ENCODE measurements around the gene VHLL.
"Not testable (repeated sequence)": the region's sequence is repeated elsewhere in the genome, so short reads cannot be mapped to it uniquely, and the experiment has no call there.

Gene VHLL

DNA sequence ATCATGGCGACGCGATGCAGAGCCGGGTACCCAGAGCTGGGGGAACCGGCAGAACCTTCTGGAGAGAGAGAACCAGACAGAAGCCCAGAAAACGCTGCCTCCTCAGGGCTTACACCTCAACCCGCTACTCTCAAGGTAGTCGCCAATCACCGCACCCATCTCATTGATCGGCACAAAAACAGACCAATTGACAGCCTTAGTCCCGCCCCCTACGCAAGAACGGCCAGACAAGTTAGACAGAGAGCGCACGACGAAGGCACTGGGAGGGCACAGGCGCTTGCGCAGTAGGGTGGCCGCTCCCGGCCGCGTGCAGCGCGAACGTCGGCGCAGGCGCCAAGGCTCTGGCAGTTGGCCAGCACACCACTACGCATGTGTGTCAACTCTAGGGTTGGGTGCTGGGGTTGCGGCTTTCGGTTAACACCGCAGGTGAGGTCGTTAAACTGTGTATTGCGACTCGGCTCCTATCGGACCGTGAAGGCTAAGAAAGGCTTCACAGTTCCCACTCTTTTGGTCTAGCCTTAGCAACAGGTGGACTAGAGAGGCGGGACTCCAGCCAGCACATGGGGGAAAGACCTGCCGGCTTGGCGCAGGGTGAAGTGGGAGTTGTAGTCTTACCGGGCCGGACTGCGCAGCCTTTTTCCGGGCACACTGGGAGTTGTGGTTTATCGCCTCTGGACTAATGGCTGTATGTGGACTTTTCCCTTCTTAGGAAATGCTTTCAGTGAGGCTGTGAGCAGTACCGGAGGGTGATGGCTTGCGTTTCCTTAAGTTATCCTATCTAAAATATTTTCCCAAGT lies 39.3 kb upstream of the VHLL start, which contains the start of the genes CCT3 and TSACC:
TSS of gene CCT3 (minus strand) at position 113 of the 797 bp plus-strand sequence. CDS start at position 5, 108 bp downstream.
TSS of gene TSACC (plus strand) at position 347 of the 797 bp plus-strand sequence. CDS start 1,232 bp downstream, outside the sequence.
- H3K4me1 Mint-ChIP-seq, result peaks cover 30% of the 10 kb centered on the region
- TF ChIP-seq, protein P1, sequence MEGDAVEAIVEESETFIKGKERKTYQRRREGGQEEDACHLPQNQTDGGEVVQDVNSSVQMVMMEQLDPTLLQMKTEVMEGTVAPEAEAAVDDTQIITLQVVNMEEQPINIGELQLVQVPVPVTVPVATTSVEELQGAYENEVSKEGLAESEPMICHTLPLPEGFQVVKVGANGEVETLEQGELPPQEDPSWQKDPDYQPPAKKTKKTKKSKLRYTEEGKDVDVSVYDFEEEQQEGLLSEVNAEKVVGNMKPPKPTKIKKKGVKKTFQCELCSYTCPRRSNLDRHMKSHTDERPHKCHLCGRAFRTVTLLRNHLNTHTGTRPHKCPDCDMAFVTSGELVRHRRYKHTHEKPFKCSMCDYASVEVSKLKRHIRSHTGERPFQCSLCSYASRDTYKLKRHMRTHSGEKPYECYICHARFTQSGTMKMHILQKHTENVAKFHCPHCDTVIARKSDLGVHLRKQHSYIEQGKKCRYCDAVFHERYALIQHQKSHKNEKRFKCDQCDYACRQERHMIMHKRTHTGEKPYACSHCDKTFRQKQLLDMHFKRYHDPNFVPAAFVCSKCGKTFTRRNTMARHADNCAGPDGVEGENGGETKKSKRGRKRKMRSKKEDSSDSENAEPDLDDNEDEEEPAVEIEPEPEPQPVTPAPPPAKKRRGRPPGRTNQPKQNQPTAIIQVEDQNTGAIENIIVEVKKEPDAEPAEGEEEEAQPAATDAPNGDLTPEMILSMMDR (IDR thresholded peaks at IDR 0.05), result no peak
- no peaks in the 10 kb centered on the region for H3K27me3 Mint-ChIP-seq (ENCODE audit: low read depth, poor library complexity)
- peaks cover 27% of the 10 kb centered on the region for H3K36me3 Mint-ChIP-seq (ENCODE audit: low read depth)
- DNase-seq, result peak; percentile 99
- no peaks in the 10 kb centered on the region for H3K9me3 Mint-ChIP-seq
- H3K27ac Mint-ChIP-seq, result peak within 1 kb of the TSS; percentile 96
- peak within 1 kb of the TSS; percentile 100 for H3K4me3 Mint-ChIP-seq

- Mint-ChIP-seq H3K4me1 (peaks cover 30% of the 10 kb centered on the region), H3K36me3 (ENCODE audit: low read depth) (peaks cover 32% of the 10 kb centered on the region), H3K4me3 (peak overlapping the region; percentile 100), H3K27me3 (ENCODE audit: low read depth, poor library complexity) (no peaks in the 10 kb centered on the region), H3K27ac (peak overlapping the region; percentile 96), H3K9me3 (no peaks in the 10 kb centered on the region)
- TF ChIP-seq, protein P1 (IDR thresholded peaks at IDR 0.05), result no peak
- DNase-seq, result no peak
These were observed 38.7 kb upstream of the VHLL start for GRCh38 chr1:156337888-156338179.

DNA sequence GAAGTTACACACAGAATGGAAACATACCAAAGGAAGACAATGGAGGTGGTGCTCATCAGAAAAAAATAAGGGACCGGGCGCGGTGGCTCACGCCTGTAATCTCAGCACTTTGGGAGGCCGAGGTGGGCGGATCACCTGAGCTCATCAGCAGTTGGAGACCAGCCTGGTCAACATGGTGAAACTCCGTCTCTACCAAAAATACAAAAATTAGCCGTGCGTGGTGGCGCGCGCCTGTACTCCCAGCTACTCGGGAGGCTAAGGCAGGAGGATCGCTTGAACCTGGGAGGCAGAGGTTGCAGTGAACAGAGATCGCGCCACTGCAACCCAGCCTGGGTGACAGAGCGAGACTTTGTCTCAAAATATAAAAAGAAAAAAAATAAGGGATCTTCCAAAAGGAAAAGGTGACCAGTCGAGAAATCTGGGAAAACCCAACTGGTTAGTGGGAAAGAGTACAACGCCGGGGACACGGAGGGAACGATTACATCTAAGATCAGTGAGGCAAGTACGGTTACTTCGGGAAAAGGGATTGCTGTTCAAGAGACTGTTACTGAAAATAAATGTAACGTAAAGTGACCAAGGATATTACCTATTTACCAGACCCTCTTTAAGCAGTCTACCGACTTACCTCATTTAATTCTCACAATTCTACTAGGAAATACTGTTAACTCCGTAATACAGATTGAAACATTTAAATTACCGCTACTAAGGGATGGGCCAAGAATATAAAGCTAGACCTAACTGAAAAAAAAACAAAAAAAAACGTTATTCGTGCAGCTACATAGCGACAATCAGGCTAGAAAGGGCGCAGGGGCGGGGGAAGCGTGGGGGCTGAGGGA lies 38.2 kb upstream of the VHLL start:
- H3K4me1 Mint-ChIP-seq, result peaks cover 30% of the 10 kb centered on the region
- no peaks in the 10 kb centered on the region for H3K27me3 Mint-ChIP-seq (ENCODE audit: low read depth, poor library complexity)
- H3K9me3 Mint-ChIP-seq, result no peaks in the 10 kb centered on the region
- peak overlapping the region; percentile 100 for H3K4me3 Mint-ChIP-seq
- peak overlapping the region; percentile 96 for H3K27ac Mint-ChIP-seq
- DNase-seq, result no peak
- TF ChIP-seq, protein P1 (IDR thresholded peaks at IDR 0.05), result no peak
- peaks cover 38% of the 10 kb centered on the region for H3K36me3 Mint-ChIP-seq (ENCODE audit: low read depth)

GRCh38 chr1:156336242-156336641 lies 37.1 kb upstream of the VHLL start:
- H3K36me3 Mint-ChIP-seq (ENCODE audit: low read depth), result peaks cover 48% of the 10 kb centered on the region
- TF ChIP-seq, protein P1 (IDR thresholded peaks at IDR 0.05), result no peak
- no peaks in the 10 kb centered on the region for H3K9me3 Mint-ChIP-seq
- peak overlapping the region; percentile 100 for H3K4me3 Mint-ChIP-seq
- DNase-seq, result no peak
- peak overlapping the region; percentile 31 for H3K27ac Mint-ChIP-seq
- H3K27me3 Mint-ChIP-seq (ENCODE audit: low read depth, poor library complexity), result no peaks in the 10 kb centered on the region
- peaks cover 30% of the 10 kb centered on the region for H3K4me1 Mint-ChIP-seq

- peaks cover 67% of the 10 kb centered on the region for H3K36me3 Mint-ChIP-seq (ENCODE audit: low read depth)
- H3K4me1 Mint-ChIP-seq; DNase-seq; H3K27ac Mint-ChIP-seq; H3K9me3 Mint-ChIP-seq; H3K27me3 Mint-ChIP-seq (ENCODE audit: low read depth, poor library complexity); H3K4me3 Mint-ChIP-seq: not testable (repeated sequence)
These were observed 24.1 kb upstream of the VHLL start for GRCh38 chr1:156323179-156323578.

- no peak for DNase-seq
- Mint-ChIP-seq H3K9me3 (no peaks in the 10 kb centered on the region), H3K36me3 (ENCODE audit: low read depth) (peaks cover 74% of the 10 kb centered on the region), H3K27ac (no peak overlapping the region), H3K27me3 (ENCODE audit: low read depth, poor library complexity) (peaks cover 2% of the 10 kb centered on the region), H3K4me3 (no peak overlapping the region), H3K4me1 (no peaks in the 10 kb centered on the region)
- TF ChIP-seq, protein P1 (IDR thresholded peaks at IDR 0.05), result no peak
These were observed 21.5 kb upstream of the VHLL start for GRCh38 chr1:156320560-156320959.

Measured in nephron progenitor cell (in vitro differentiated cells).